Adrenal gland (tissue), 12 donors: ENCODE measurements around the gene PRPF8. TPM values are rescaled to one million over a fixed set of nuclear protein-coding genes. Genes with fewer than 3 reads are reported as not detected.
A peak's percentile ranks its signal among the peaks of the same experiment; 100 is the strongest.
"Not testable (repeated sequence)": the region's sequence is repeated elsewhere in the genome, so short reads cannot be mapped to it uniquely, and the experiment has no call there.

Source experiments
- DNase-seq, 7 donors: peaks; one replicate each; pipeline ENCODE4 v3.0.0-alpha.2; 2019 to 2020
- H3K27ac ChIP-seq, 5 donors: fragments of 200-600 bp; sonication (generic) in 4 of 5; 1 replicate in 3 of 5; 2 replicates in 2 of 5; pipeline versions ENCODE4 v1.5.1 to v1.8.0; 2016 to 2020; ENCODE audit warnings: mild to moderate bottlenecking in 1 of 5
- H3K27me3 ChIP-seq: fragments of 200-600 bp; 2 replicates; pipeline ENCODE4 v1.8.0; 2021
- H3K36me3 ChIP-seq, 2 donors: fragments of 200-600 bp; replicated peaks in 1 of 2; 1 replicate in 1 of 2; 2 replicates in 1 of 2; pipeline versions ENCODE4 v1.5.1 to v1.8.0; 2018 to 2022
- H3K4me1 ChIP-seq, 2 donors: fragments of 200-600 bp; replicated peaks in 1 of 2; 1 replicate in 1 of 2; 2 replicates in 1 of 2; pipeline versions ENCODE4 v1.5.1 to v1.8.0; 2018 to 2021
- H3K4me3 ChIP-seq, 4 donors: fragments of 200-600 bp; sonication (generic) in 3 of 4; one replicate each; pipeline ENCODE4 v1.5.1; 2016 to 2018
- H3K9me3 ChIP-seq, 3 donors: fragments of 200-600 bp; sonication (generic) in 1 of 3; replicated peaks in 1 of 3; 1 replicate in 2 of 3; 2 replicates in 1 of 3; pipeline versions ENCODE4 v1.5.1 to v1.8.0; 2016 to 2021
- POLR2A ChIP-seq, 2 donors: fragments of 450-650 bp; IDR thresholded peaks; one replicate each; pipeline ENCODE4 v1.6.1; 2017; ENCODE audit warnings: antibody characterized with exemption in 2 of 2, mild to moderate bottlenecking in 2 of 2, moderate library complexity in 1 of 2
- WGBS, 4 donors: extraction: QIAGEN DNeasy Blood & Tissue Kit in 2 of 4; methylation state at CpG; one replicate each; pipeline versions ENCODE4 v1.1.5 to v1.1.7; 2013 to 2017; 5-methylcytosine and 5-hydroxymethylcytosine counted together
- intact Hi-C, 2 donors: fragments of 100-400 bp; cut with DNase I; formaldehyde crosslinking; loops; one replicate each; pipeline versions ENCODE4 v1.14.1 to v1.15.0; 2022 to 2023
- polyA plus RNA-seq, 3 donors: library from polyadenylated mRNA; stranded (reverse); fragments of 200-250 nt in 2 of 3; fragments of 350-450 nt in 1 of 3; fragmentation: Illumina TruSeq in 1 of 3; extraction: RNeasy Lipid Tissue Mini Kit (QIAGEN cat#74804) in 1 of 3; gene quantifications; one replicate each; pipeline ENCODE4 v1.2.3, GENCODE V29; 2013 to 2014
- total RNA-seq, 9 donors: library from RNA; depleted of rRNA in 4 of 9; stranded (reverse); fragments of >200 nt in 4 of 9; fragments of 120-200 nt in 1 of 9; fragmentation: NEBNext Ultra II Directional in 1 of 9; extraction: Animal tissue kit (Norgen Biotek cat#: 25700) in 1 of 9; gene quantifications; one replicate each; pipeline versions ENCODE4 v1.1.0 to v1.2.4, GENCODE V29; 2013 to 2023
- TF ChIP-seq, protein P1 (sequence below), 6 experiments: fragments of 450-650 bp in 4 of 6; fragments of 200-600 bp in 2 of 6; sonication (generic) in 1 of 6; IDR thresholded peaks; 1 replicate in 5 of 6; 2 replicates in 1 of 6; pipeline versions ENCODE4 v1.5.1 to v1.8.0; 2016 to 2021; ENCODE audit warnings: antibody characterized with exemption in 6 of 6, mild to moderate bottlenecking in 2 of 6, moderate library complexity in 1 of 6
- donor health status: healthy with polysubstance abuse.
- donor health status: Bipolar disorder and iron deficiency.
- donor health status: DM: yes; HTN: yes; CAD: no.
- donor health status: DM: no; HTN: no; CAD: no.
- donor health status: DM: no; HTN: no; CAD: no.
- donor health status: DM: yes; HTN: yes; CAD: no.

The PRPF8 gene
- total and polyA plus RNA-seq, 12 donors, result 107 to 748 (median 212) TPM

DNA sequence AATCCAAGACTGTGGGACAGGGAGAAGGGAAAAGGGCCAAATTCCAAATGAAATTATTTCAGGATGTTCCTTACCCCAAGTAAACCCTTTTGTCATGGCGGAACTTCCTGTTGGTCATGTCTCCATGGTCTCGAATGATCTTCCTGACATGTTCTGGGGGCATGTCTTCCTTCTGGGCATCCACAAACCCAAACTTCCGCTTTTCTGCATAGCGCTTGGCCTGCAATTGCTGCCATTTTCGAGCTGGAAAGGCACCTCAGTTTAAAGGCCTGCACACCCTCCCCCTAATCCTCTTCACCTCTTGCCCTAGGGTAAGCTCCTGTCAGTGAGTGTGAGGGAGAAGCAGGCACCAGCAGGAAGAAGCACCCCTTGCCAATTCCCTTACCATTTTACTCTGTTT, 1.2 kb downstream of the PRPF8 start:
- H3K27ac ChIP-seq, result peak overlapping the region in 4 of 5 donors; percentile 96 to 98 (median 98)
- intact Hi-C loops, result no loop called here
- peaks cover 0 to 50% of the 10 kb centered on the region in 2 donors for H3K36me3 ChIP-seq
- H3K4me1 ChIP-seq, result peaks cover 13 to 26% of the 10 kb centered on the region in 2 donors
- H3K9me3 ChIP-seq, result no peaks in the 10 kb centered on the region
- H3K4me3 ChIP-seq, result peak overlapping the region in 2 of 4 donors; percentile 88 to 93
- WGBS, 4 donors, result 58 to 75% (median 69%) methylated on average over 5 of the region's 5 CpGs
- DNase-seq, result no peak
- no peak for TF ChIP-seq POLR2A (IDR thresholded peaks at IDR 0.05)
- TF ChIP-seq, protein P1, sequence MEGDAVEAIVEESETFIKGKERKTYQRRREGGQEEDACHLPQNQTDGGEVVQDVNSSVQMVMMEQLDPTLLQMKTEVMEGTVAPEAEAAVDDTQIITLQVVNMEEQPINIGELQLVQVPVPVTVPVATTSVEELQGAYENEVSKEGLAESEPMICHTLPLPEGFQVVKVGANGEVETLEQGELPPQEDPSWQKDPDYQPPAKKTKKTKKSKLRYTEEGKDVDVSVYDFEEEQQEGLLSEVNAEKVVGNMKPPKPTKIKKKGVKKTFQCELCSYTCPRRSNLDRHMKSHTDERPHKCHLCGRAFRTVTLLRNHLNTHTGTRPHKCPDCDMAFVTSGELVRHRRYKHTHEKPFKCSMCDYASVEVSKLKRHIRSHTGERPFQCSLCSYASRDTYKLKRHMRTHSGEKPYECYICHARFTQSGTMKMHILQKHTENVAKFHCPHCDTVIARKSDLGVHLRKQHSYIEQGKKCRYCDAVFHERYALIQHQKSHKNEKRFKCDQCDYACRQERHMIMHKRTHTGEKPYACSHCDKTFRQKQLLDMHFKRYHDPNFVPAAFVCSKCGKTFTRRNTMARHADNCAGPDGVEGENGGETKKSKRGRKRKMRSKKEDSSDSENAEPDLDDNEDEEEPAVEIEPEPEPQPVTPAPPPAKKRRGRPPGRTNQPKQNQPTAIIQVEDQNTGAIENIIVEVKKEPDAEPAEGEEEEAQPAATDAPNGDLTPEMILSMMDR (IDR thresholded peaks at IDR 0.05), result no peak
- H3K27me3 ChIP-seq, result no peaks in the 10 kb centered on the region

DNA sequence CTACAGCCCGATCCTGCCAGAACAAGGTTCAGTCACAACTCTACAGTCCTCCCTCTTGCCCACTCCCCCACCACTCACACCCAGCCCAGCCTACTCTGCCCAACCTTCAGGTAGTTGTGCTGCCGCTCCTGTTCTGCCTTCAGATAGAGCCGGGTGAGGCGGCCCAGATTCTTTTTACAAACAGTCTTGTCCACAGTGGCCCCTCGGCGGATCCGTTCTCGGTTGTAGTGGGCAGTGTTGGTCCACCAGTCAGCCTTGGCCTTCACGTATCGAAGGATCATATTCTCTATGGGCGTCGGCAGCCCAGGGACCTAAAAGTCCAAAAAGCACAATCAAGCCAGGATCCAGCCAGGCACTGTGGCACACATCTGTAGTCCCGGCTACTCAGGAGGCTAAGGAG, 8.3 kb downstream of the PRPF8 start:
- Histone ChIP-seq H3K27ac (peak overlapping the region in 2 of 5 donors; percentile 22 to 28), H3K4me3 (no peak overlapping the region), H3K9me3 (no peaks in the 10 kb centered on the region), H3K27me3 (no peaks in the 10 kb centered on the region), H3K4me1 (no peaks in the 10 kb centered on the region), H3K36me3 (peaks cover 0 to 100% of the 10 kb centered on the region in 2 donors)
- no peak for DNase-seq
- WGBS, 4 donors, result 88 to 96% (median 92%) methylated on average over 13 of the region's 13 CpGs
- intact Hi-C loops, result loop anchor here in 1 of 2 donors (5.0 kb wide), 1 partner anchor 36 kb away; the partner anchor contains the start of gene TLCD2
- TF ChIP-seq POLR2A (IDR thresholded peaks at IDR 0.05), result no peak
- TF ChIP-seq, protein P1 (IDR thresholded peaks at IDR 0.05), result no peak

DNA sequence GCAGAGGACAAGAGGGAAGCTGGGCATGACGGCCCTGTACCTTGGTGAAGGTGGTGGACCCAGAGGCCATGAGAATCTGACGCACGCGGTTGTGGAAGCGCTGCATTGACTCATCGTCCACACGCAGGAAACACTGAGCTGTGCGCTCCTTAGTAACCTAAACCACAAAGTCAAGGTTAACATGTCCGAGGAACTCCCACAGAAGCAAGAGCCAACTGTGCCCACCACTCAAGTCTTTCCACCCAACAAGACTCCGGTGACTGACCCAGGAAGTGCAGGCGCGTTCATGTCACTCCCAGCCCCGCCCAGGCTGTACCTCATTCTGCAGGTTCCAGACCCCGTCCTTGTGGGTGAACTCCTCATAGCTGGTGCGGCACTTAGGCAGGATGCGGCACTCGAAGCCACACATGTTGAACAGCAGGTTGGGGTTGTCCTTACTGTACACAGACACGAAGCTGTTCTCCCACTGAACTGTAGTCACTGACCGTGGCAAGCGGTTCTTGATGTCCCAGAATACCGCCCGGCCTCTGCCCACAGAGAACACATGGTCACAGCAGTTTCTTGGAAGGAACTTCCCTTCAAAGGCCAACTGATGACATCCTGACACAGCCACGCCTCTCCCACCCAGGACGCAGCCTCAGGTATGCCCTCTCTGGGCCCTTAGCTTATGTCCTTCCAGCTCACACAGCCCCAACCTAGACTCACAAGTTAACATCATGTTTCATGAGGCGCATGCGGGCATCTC, 11.5 kb downstream of the PRPF8 start:
- H3K27ac ChIP-seq, result peak overlapping the region in 4 of 5 donors; percentile 33 to 92 (median 72)
- H3K4me1 ChIP-seq, result peaks cover 0 to 20% of the 10 kb centered on the region in 2 donors
- 60 to 78% (median 67%) methylated on average over 17 to 26 of the region's 26 CpGs for WGBS, 4 donors
- peaks cover 0 to 94% of the 10 kb centered on the region in 2 donors for H3K36me3 ChIP-seq
- H3K9me3 ChIP-seq, result no peaks in the 10 kb centered on the region
- H3K27me3 ChIP-seq, result no peaks in the 10 kb centered on the region
- intact Hi-C loops, result no loop called here
- H3K4me3 ChIP-seq, result no peak overlapping the region
- TF ChIP-seq, protein P1 (IDR thresholded peaks at IDR 0.05), result no peak
- no peak for TF ChIP-seq POLR2A (IDR thresholded peaks at IDR 0.05)
- peak in 6 of 7 donors; percentile 56 to 94 (median 86) for DNase-seq

DNA sequence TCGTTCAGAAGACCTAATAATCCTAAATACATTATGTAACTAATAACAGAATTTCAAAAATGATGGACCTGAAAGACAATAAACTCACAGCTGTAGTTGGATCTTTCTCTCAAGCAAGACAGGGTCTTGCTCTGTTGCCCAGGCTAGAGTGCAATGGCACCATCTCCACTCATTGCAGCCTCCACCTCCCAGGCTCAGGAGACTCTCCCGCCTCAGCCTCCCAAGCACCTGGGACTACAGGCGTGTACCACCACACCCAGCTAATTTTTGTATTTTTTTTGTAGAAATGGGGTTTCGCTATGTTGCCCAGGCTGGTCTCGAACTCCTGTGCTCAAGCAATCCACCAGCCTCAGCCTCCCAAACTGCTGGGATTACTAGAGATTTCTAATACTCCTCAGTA, 20.7 kb downstream of the PRPF8 start:
- H3K4me1 ChIP-seq, H3K4me3 ChIP-seq, intact Hi-C loops, H3K27ac ChIP-seq, H3K9me3 ChIP-seq, H3K27me3 ChIP-seq, DNase-seq: not testable (repeated sequence)
- WGBS, 4 donors, result 89 to 91% (median 89%) methylated on average over 4 to 5 of the region's 5 CpGs
- peaks cover 0 to 98% of the 10 kb centered on the region in 2 donors for H3K36me3 ChIP-seq
